ENCODE results near the gene EPS8L2. TPM values are rescaled to one million over a fixed set of nuclear protein-coding genes. Genes with fewer than 3 reads are reported as not detected.
A peak's percentile ranks its signal among the peaks of the same experiment; 100 is the strongest.

Gene EPS8L2
- total and polyA plus RNA-seq, 2 of the 13 experiments (the other 11 are each of a cell fraction or from before 2014, with no cell fraction given), result 89.3 to 416 TPM

- TF ChIP-seq ZNF776 (CRISPR knock-in tag; IDR thresholded peaks at IDR 0.05) (peak; percentile 95), ZNF782 (CRISPR knock-in tag; IDR thresholded peaks at IDR 0.05; ENCODE audit: borderline replicate concordance) (0 out of 2 replicates have a peak, but pooled peaks have one; percentile 22), ZNF577 (CRISPR knock-in tag; IDR thresholded peaks at IDR 0.05; ENCODE audit: borderline replicate concordance, low read depth) (no peak), SIN3B (IDR thresholded peaks at IDR 0.05; ENCODE audit: low read length) (no peak), KIAA2018 (CRISPR knock-in tag; IDR thresholded peaks at IDR 0.05; ENCODE audit: borderline replicate concordance) (no peak), NCOR1 (IDR thresholded peaks at IDR 0.05; ENCODE audit: borderline replicate concordance, low read length) (no peak), ZBTB44 (CRISPR knock-in tag; IDR thresholded peaks at IDR 0.05) (no peak), ZNF317 (CRISPR knock-in tag; IDR thresholded peaks at IDR 0.05) (peak; percentile 75), SOX6 (IDR thresholded peaks at IDR 0.05) (no peak), SOX6 (CRISPR knock-in tag; IDR thresholded peaks at IDR 0.05) (peak; percentile 52; the same call in 1 of the 2 replicates), CREB3 (CRISPR knock-in tag; IDR thresholded peaks at IDR 0.05) (peak; percentile 10; the same call in 1 of the 2 replicates), ZMYM3 (CRISPR knock-in tag; IDR thresholded peaks at IDR 0.05) (no peak)
These were observed 41.4 kb downstream of the EPS8L2 start, which contains the start of gene TALDO1 (continued) for GRCh38 chr11:747158-748006.

Measured in HepG2 (cell line).